Stimulated activated CD4-positive, alpha-beta T cell treated with anti-CD3 and anti-CD28 coated beads, Interleukin-4, amount 100 ng/mL, for 4 hours (primary cell): ENCODE results near the gene VENTX.
"Not testable (repeated sequence)": the region's sequence is repeated elsewhere in the genome, so short reads cannot be mapped to it uniquely, and the experiment has no call there.

Experiments
- DNase-seq, 2 experiments: peaks; one replicate each; pipeline ENCODE4 v3.0.0-alpha.2; 2020

Gene VENTX

GRCh38 chr10:133217800-133218589 lies 19.7 kb upstream of the VENTX start:
- no peak for DNase-seq

- DNase-seq = no peak
Measured at GRCh38 chr10:133218891-133219290, 18.8 kb upstream of the VENTX start.

- DNase-seq = no peak
Measured at GRCh38 chr10:133219782-133220181, 17.9 kb upstream of the VENTX start.

GRCh38 chr10:133221331-133221730 lies 16.3 kb upstream of the VENTX start:
- DNase-seq = no peak

GRCh38 chr10:133221756-133222155 lies 15.9 kb upstream of the VENTX start:
- DNase-seq = not testable (repeated sequence)

- DNase-seq = no peak
Measured at GRCh38 chr10:133224076-133224475, 13.6 kb upstream of the VENTX start.

- DNase-seq = no peak
Measured at GRCh38 chr10:133224756-133225372, 12.8 kb upstream of the VENTX start.

- no peak for DNase-seq
Measured at GRCh38 chr10:133225707-133226191, 11.9 kb upstream of the VENTX start.

- no peak for DNase-seq
Measured at GRCh38 chr10:133226251-133226808, 11.3 kb upstream of the VENTX start.

GRCh38 chr10:133227256-133227655 lies 10.4 kb upstream of the VENTX start:
- DNase-seq = no peak

- DNase-seq = no peak
Measured at GRCh38 chr10:133229265-133230043, 8.2 kb upstream of the VENTX start.

- no peak for DNase-seq
Measured at GRCh38 chr10:133230044-133230361, 7.7 kb upstream of the VENTX start, which contains the start of gene UTF1. Gene UTF1 (plus strand): TSS chr10:133230217. CDS start chr10:133230289, 72 bp downstream.

GRCh38 chr10:133230387-133231195 lies 7.1 kb upstream of the VENTX start:
- no peak for DNase-seq

- DNase-seq = no peak
Measured at GRCh38 chr10:133231244-133231945, 6.3 kb upstream of the VENTX start.

- DNase-seq = no peak
Measured at GRCh38 chr10:133231946-133232574, 5.6 kb upstream of the VENTX start.

GRCh38 chr10:133234796-133235195 lies 2.9 kb upstream of the VENTX start:
- not testable (repeated sequence) for DNase-seq

GRCh38 chr10:133235265-133235855 lies 2.3 kb upstream of the VENTX start:
- no peak for DNase-seq

- DNase-seq = no peak
Measured at GRCh38 chr10:133235932-133236331, 1.7 kb upstream of the VENTX start.

- DNase-seq = no peak
Measured at GRCh38 chr10:133236401-133237240, 1.0 kb upstream of the VENTX start.

- DNase-seq = no peak
Measured at GRCh38 chr10:133237241-133237587, 441 bp upstream of the VENTX start.
